ENCODE data around the gene SLC5A5. TPM values are rescaled to one million over a fixed set of nuclear protein-coding genes. Genes with fewer than 3 reads are reported as not detected.

The SLC5A5 gene
- polyA plus RNA-seq, 4 donors, result 0.06 to 0.08 TPM; not detected in 2

DNA sequence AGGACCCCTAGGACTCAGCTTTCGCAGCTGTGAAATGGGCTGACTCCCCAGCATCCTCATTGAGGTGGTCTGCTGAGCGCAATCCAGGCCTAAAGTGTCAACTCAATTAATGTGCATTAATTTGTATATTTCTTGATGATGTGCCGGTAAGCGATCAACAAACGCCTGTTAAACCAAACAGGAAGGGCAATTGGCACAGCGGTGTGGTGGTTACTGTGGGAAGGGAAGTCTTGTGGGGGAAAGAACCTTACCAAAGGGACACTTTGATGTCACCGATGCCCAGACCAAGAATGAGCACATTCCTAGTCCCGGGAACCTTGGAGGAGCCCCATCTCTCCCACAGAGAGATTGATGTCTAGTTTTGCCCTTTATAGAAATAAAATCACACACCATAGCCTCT lies 25.6 kb upstream of the SLC5A5 start:
- DNase-seq (ENCODE audit: low read depth in 4 of 4, low spot score in 3 of 4), result no peak

DNA sequence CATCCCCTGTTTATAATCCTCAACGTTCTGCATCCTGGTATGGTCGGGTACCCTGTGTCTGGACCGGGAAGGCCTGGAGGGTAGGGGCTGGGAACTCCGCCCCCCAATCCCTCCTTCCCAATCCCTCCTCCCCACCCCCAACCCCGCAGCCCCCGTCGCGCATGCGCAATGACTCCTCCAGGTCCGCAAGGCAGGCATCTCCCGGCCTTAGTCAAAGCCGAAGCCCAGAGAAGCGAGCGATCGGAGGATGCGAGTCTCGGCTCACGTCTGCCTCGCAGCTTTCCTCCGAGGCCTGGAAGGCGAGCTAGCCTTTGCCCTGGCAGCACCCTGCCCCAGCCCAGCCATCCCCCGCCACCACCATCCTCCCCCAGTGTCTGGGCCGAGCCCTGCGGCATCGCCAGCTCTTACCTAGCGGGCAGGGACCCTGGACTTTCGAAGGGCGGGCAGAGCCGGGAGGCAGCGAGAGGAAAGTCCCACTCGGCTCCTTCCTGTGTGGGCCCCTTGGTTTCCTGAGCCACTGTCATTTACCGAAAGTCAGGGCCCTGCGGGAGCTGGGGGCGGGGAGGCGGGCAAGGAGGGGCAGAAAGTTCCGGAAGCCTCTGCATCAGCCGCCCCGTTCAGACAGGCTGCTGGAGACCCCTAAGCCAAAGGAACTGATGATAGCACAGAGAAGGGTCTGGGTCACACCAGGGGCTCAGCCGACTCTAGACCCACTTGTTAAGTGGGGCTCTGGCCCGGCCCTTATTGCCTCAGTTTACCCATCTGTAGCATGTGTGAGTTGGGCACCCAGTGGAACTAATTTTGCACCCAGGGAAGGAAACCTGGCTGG lies 24.0 kb upstream of the SLC5A5 start, which contains the start of gene JAK3:
Gene JAK3 (minus strand): TSS at position 445 of the 829 bp plus-strand sequence. CDS start 3,565 bp downstream, outside the sequence.
- DNase-seq (ENCODE audit: low read depth in 4 of 4, low spot score in 3 of 4), result peak in 2 of 4 donors; percentile 54 to 58

DNA sequence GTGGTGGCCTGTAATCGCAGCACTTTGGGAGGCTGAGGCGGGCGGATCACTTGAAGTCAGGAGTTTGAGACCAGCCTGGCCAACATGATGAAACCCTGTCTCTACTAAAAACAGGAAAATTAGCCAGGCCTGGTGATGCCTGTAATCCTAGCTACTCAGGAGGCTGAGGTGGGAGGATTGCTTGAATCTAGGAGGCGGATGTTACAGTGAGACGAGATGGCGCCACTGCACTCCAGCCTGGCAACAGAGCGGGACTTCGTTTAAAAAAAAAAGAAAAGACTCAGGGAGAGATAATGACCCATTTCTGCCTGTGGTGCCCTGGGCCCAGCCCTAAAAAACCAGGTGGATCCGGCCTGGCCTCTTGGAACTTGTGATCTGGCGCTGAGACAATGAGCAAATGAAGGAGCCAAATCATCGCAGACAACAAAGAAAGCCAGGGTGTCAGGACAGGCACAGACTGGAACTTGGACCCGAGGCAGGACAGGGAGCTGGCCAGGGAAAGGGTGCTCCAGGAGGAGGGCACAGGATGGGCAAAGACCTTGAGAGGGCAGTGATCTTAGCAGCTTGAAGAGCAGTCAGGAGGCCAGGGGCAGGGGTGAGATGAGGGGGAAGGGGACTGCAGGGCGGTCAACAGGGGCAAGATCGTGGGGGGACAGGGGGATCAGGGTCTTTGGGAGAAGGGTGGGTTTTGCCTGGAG lies 23.0 kb upstream of the SLC5A5 start:
- no peak for DNase-seq (ENCODE audit: low read depth in 4 of 4, low spot score in 3 of 4)

GRCh38 chr19:17854061-17854460 lies 17.7 kb upstream of the SLC5A5 start:
- DNase-seq (ENCODE audit: low read depth in 4 of 4, low spot score in 3 of 4), result no peak

DNA sequence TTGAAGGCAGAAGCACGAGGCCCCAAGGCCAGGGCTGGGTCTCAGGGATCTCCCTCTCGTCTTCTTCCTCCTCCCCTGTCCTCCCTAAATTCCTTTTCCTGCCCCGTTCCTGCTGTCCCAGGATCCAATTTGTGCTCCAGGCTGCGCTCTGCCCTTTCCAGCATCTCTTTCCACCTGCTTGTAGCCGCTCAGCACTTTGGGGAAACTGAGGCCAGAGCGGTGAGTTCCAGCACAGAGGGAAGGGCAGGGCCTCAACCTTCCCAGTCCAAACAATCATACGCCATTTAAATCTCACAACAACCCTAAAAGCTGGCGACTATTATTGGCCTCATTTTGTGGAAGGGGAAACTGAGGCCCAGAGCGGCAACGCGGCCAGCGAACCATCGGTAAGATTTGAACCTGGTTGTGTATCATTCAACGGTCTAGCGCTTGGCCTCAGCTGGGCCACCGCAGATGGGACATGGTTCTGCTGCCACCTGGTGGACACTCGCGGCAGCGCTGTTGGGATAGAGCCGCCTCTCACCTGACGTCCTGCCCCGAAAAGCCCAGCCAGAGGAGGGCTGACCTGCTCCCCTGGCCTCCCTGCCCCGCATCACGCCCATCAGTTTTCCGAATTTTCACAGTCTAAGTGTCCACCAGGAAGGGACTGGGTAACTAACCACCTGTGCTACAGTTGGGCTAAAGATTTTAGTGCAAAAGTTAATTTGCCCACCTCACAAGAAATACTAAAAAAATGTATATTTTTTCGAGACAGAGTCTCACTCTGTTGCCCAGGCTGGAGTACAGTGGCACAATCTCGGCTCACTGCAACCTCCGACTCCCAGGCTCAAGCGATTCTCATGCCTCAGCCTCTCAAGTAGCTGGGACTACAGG lies 16.2 kb upstream of the SLC5A5 start:
- peak in 3 of 4 donors; percentile 29 to 58 (median 56) for DNase-seq (ENCODE audit: low read depth in 4 of 4, low spot score in 3 of 4)

GRCh38 chr19:17859533-17860330 lies 12.0 kb upstream of the SLC5A5 start, which contains the start of gene RPL18A:
RPL18A (plus strand) TSS chr19:17859910; CDS start chr19:17859957, 47 bp downstream.
- peak; percentile 98 to 99 (median 98) for DNase-seq (ENCODE audit: low read depth in 4 of 4, low spot score in 3 of 4)

- DNase-seq (ENCODE audit: low read depth in 4 of 4, low spot score in 3 of 4), result no peak
These were observed 11.3 kb upstream of the SLC5A5 start for GRCh38 chr19:17860331-17860992.

GRCh38 chr19:17860993-17861360 lies 10.8 kb upstream of the SLC5A5 start:
- DNase-seq (ENCODE audit: low read depth in 4 of 4, low spot score in 3 of 4), result no peak

DNA sequence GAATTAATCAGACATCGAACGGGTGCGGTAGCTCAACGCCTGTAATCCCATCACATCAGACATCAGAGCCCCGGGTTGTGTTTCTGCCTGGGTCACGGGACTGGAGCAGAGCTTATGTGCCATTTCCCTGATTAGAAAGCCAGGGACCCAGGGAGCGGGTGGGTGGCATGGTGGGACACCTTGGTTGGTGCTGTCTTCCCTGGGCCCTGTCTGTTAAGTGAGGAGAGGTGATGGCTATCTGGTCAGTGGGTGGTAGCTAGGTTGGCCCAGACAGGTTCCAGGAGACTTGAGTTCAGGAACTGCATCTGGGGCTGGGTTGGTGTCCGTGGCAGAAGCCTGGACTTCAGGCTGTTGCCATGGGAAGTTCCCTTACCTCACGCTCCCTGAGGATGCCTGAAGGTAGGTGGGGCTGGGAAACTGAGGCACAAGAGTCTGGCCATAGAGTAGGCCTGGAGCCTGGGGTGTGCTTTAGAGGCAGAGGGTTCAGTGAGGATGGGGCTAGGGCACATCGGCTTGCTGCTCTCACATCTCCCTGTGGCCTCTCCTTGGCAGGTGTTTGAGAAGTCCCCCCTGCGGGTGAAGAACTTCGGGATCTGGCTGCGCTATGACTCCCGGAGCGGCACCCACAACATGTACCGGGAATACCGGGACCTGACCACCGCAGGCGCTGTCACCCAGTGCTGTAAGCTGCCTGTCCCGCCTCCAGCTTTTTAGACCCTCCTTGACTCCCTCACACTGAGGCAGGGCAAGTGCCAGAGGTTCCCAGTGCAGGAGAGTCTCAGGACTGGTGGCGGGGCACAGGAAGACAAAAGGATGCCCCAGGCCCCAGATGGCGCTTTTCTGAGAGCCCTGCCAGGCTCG lies 10.0 kb upstream of the SLC5A5 start:
- DNase-seq (ENCODE audit: low read depth in 4 of 4, low spot score in 3 of 4), result no peak

- no peak for DNase-seq (ENCODE audit: low read depth in 4 of 4, low spot score in 3 of 4)
These were observed 8.8 kb upstream of the SLC5A5 start for GRCh38 chr19:17862711-17863519.

- no peak for DNase-seq (ENCODE audit: low read depth in 4 of 4, low spot score in 3 of 4)
These were observed 8.1 kb upstream of the SLC5A5 start for GRCh38 chr19:17863520-17864182.

DNA sequence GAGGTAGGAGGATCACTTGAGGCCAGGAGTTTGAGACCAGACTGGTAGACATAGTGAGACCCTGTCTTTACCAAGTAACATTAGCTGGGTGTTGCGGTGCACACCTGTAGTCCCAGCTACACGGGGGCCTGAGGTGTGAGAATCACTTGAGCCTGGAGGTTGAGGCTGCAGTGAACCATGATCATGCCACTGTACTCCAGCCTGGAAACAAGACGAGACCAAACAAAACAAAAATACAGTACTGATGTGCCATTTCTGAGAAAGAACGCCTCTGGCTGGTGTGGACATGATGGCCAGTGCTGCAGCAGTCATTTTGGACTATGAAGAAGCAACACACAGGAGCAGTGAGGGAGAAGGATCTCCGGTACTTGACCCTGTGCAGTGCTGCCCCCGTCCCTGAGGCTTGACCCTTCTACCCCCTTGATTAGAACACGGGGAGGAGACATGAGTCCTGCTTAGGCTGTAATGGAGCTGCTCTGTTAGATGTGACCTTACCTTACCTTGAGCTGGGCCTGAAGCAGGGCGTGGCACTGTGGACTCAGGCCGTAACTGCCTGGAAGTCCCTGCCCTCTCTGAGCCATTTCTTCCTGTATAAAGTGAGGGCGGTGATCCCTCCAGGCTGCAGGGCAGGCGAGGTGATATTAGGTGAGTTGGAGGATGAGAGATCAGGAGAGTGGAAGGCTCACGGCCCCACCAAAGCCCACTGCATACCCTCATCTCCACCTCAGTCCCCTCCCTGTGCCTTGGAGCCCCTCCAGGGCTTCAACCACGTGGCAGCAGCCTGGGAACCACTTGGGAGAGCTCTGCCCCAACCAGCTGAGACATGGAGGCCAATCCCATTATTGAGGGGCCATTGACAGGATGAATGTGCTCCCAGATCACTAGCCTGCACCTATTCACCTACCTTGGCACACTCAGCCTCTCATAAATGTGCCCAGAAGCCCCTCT lies 6.1 kb upstream of the SLC5A5 start:
- no peak for DNase-seq (ENCODE audit: low read depth in 4 of 4, low spot score in 3 of 4)

GRCh38 chr19:17866312-17866963 lies 5.3 kb upstream of the SLC5A5 start:
- no peak for DNase-seq (ENCODE audit: low read depth in 4 of 4, low spot score in 3 of 4)

DNA sequence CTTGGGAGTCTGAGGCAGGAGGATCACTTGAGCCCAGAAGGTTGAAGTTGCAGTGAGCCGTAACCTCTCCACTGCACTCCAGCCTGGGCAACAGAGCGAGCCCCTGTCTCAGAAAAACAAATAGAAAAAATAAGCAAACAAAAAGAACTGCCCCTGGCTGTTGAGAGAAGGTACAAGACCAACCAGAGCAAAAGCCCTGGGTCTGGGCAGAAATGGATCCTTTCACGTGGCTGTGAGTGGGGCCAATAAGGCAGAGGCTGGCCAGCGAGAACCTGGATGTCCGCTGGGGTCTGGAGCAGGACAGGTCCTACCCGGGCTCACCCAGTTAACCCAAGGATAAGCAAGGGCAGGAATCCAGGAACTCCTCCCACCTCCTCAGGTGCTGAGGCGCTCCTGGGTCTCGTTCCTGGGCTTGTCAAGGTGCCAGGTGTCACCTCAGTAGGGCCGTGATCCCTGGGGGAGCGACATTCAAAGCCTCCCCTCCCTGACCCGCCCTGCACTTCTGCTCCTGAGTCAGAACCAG lies 4.7 kb upstream of the SLC5A5 start:
- DNase-seq (ENCODE audit: low read depth in 4 of 4, low spot score in 3 of 4), result no peak

- no peak for DNase-seq (ENCODE audit: low read depth in 4 of 4, low spot score in 3 of 4)
These were observed 3.1 kb upstream of the SLC5A5 start for GRCh38 chr19:17868669-17869068.

Measured in left renal pelvis (tissue), 4 donors.